Astrocyte (in vitro differentiated cells and primary cell): Measurements from ENCODE around the gene TERT. TPM values are rescaled to one million over a fixed set of nuclear protein-coding genes. Genes with fewer than 3 reads are reported as not detected.

ENCODE experiments used
- DNase-seq: peaks from one replicate; pipeline ENCODE4 v3.0.0-alpha.2; 2010; ENCODE audit warnings: low read depth
- FAIRE-seq: peaks from 2 replicates; lab custom pipeline; 2011; peaks lifted over from hg19 to GRCh38; lab: Jason Lieb, UNC
- H2AFZ ChIP-seq: 2 replicates; pipeline ENCODE4 v1.6.0; 2012; ENCODE audit warnings: low read depth, low read length, inconsistent platforms
- H3K27ac ChIP-seq: 2 replicates; pipeline ENCODE4 v1.5.1; 2011; ENCODE audit warnings: low read depth, low read length, inconsistent platforms
- H3K27me3 ChIP-seq: 2 replicates; pipeline ENCODE4 v1.6.0; 2011; ENCODE audit warnings: low read length, inconsistent platforms; ENCODE audit not compliant: insufficient read depth
- H3K36me3 ChIP-seq: 2 replicates; pipeline ENCODE4 v1.5.1; 2011; ENCODE audit warnings: low read length, inconsistent platforms; ENCODE audit not compliant: insufficient read depth
- H3K4me1 ChIP-seq: 2 replicates; pipeline ENCODE4 v1.5.1; 2011; ENCODE audit warnings: low read length, inconsistent platforms; ENCODE audit not compliant: insufficient read depth
- H3K4me2 ChIP-seq: 2 replicates; pipeline ENCODE4 v1.6.0; 2012; ENCODE audit warnings: low read length, inconsistent platforms
- H3K4me3 ChIP-seq: 2 replicates; pipeline ENCODE4 v1.5.1; 2011; ENCODE audit warnings: low read depth, mild to moderate bottlenecking, low read length, inconsistent platforms; ENCODE audit not compliant: insufficient read depth
- H3K79me2 ChIP-seq: 2 replicates; pipeline ENCODE4 v1.6.0; 2012; ENCODE audit warnings: mild to moderate bottlenecking, low read length, inconsistent platforms; ENCODE audit not compliant: insufficient read depth
- H3K9ac ChIP-seq: 2 replicates; pipeline ENCODE4 v1.6.0; 2012; ENCODE audit warnings: mild to moderate bottlenecking, low read length, inconsistent platforms
- H3K9me3 ChIP-seq: 2 replicates; pipeline ENCODE4 v1.5.1; 2012; ENCODE audit warnings: low read depth, mild to moderate bottlenecking, low read length, inconsistent platforms; ENCODE audit not compliant: insufficient read depth
- H4K20me1 ChIP-seq: 2 replicates; pipeline ENCODE4 v1.6.0; 2012; ENCODE audit warnings: low read length, inconsistent platforms; ENCODE audit not compliant: insufficient read depth
- H3K27ac Mint-ChIP-seq: one replicate; pipeline ENCODE4 v1.8.0; 2021; ENCODE audit warnings: mild to moderate bottlenecking, mixed read lengths; ENCODE audit not compliant: unreplicated experiment
- H3K27me3 Mint-ChIP-seq: one replicate; pipeline ENCODE4 v1.8.0; 2021; ENCODE audit warnings: low read depth, mixed read lengths; ENCODE audit not compliant: unreplicated experiment
- H3K36me3 Mint-ChIP-seq: one replicate; pipeline ENCODE4 v1.8.0; 2021; ENCODE audit warnings: low read depth, mixed read lengths; ENCODE audit not compliant: unreplicated experiment
- H3K4me1 Mint-ChIP-seq: one replicate; pipeline ENCODE4 v1.8.0; 2021; ENCODE audit warnings: low read depth, mixed read lengths; ENCODE audit not compliant: unreplicated experiment
- H3K4me3 Mint-ChIP-seq: one replicate; pipeline ENCODE4 v1.8.0; 2021; ENCODE audit warnings: mild to moderate bottlenecking, moderate library complexity, mixed read lengths; ENCODE audit not compliant: unreplicated experiment
- H3K9me3 Mint-ChIP-seq: one replicate; pipeline ENCODE4 v1.8.0; 2021; ENCODE audit warnings: mild to moderate bottlenecking, mixed read lengths; ENCODE audit not compliant: unreplicated experiment
- EZH2 ChIP-seq: IDR thresholded peaks from 2 replicates; pipeline ENCODE4 v1.6.1; 2012; ENCODE audit warnings: mild to moderate bottlenecking, low read length, inconsistent platforms; ENCODE audit not compliant: insufficient read depth
- total RNA-seq: library from RNA; stranded (reverse); gene quantifications from 2 replicates; pipeline ENCODE4 v1.2.1, GENCODE V29; 2021
- TF ChIP-seq, protein P1 (sequence below): IDR thresholded peaks from 2 replicates; pipeline ENCODE4 v1.5.1; 2011; ENCODE audit warnings: low read depth, mild to moderate bottlenecking, inconsistent platforms, low read length, moderate library complexity; ENCODE audit not compliant: insufficient read depth

The TERT gene
- total RNA-seq, 1 donor from 2014 or later: 0.50 TPM

DNA sequence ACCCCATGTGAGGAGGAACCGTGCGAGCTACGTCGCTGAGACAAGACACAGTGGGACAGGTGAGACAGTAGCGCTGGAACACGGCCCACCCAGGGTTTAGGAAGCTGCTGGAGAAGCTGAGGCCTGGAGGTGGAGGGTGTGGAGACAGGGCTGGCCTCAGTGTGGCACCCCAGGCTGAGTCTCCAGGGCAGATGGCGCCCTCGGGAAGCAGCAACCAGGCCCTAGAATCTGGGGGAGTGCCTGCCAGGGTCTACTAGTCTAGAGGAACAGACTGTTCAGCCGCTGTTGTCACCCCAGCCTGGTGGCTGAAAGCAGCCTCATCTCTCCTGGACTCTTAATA lies 4.6 kb upstream of the TERT start:
- Mint-ChIP-seq H3K27me3 (peaks cover 50% of the 10 kb centered on the region), H3K9me3 (peaks cover 3% of the 10 kb centered on the region), H3K27ac (no peak overlapping the region), H3K4me1 (no peaks in the 10 kb centered on the region), H3K4me3 (no peak overlapping the region), H3K36me3 (peaks cover 1% of the 10 kb centered on the region)
- H3K4me3 ChIP-seq: no peak overlapping the region
- DNase-seq (no peak), FAIRE-seq (no peak)
- H3K9ac ChIP-seq: no peak overlapping the region
- TF ChIP-seq, protein P1, sequence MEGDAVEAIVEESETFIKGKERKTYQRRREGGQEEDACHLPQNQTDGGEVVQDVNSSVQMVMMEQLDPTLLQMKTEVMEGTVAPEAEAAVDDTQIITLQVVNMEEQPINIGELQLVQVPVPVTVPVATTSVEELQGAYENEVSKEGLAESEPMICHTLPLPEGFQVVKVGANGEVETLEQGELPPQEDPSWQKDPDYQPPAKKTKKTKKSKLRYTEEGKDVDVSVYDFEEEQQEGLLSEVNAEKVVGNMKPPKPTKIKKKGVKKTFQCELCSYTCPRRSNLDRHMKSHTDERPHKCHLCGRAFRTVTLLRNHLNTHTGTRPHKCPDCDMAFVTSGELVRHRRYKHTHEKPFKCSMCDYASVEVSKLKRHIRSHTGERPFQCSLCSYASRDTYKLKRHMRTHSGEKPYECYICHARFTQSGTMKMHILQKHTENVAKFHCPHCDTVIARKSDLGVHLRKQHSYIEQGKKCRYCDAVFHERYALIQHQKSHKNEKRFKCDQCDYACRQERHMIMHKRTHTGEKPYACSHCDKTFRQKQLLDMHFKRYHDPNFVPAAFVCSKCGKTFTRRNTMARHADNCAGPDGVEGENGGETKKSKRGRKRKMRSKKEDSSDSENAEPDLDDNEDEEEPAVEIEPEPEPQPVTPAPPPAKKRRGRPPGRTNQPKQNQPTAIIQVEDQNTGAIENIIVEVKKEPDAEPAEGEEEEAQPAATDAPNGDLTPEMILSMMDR: no peak
- no peaks in the 10 kb centered on the region for H4K20me1 ChIP-seq
- H3K4me1 ChIP-seq: no peaks in the 10 kb centered on the region
- no peak overlapping the region for H3K4me2 ChIP-seq
- no peaks in the 10 kb centered on the region for H3K79me2 ChIP-seq
- peaks cover 15% of the 10 kb centered on the region for H3K27me3 ChIP-seq
- no peaks in the 10 kb centered on the region for H3K9me3 ChIP-seq
- H3K36me3 ChIP-seq: no peaks in the 10 kb centered on the region
- no peak overlapping the region for H3K27ac ChIP-seq
- H2AFZ ChIP-seq: no peak overlapping the region

DNA sequence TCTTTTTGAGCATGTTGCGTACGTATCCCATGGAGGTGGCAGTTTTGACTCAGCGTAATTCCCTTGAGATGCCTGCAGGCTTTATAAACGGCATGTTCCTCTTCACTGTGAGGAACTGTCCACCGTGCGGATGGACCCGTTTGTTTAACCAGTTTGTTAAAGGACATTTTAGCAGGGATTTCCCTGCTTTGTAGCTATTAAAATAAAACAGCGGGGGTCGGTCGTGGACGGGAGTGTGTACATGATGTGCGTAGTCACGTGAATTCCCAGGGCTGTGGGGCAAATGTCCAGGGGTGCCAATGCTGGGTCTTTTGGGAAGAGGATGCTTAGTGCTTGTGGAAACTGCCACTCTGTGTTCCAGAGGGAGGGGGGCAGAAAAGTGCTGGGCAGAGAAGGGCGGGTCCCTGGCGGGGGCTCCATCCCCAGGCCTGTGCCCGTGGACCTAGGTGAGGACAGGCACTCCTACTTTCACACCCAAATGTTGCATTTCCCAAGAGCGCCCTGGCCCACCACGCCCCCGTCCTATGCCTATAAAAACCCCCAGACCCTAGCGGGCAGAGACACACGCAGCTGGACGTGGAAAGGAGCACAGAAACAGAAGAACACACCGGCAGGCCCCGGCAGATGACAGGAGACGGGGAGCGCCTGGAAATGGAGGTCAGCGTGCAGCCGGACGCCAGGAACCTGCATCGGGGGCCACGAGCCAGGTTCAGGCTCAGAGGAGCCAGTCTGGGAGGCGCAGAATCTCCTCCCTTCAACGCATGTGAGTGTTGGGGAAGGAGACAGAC lies 4.0 kb upstream of the TERT start:
- no peak overlapping the region for H3K4me3 ChIP-seq
- H3K36me3 Mint-ChIP-seq: peaks cover 1% of the 10 kb centered on the region
- no peak overlapping the region for H3K27ac ChIP-seq
- no peaks in the 10 kb centered on the region for H3K79me2 ChIP-seq
- peaks cover 15% of the 10 kb centered on the region for H3K27me3 ChIP-seq
- FAIRE-seq (no peak), DNase-seq (no peak)
- no peak overlapping the region for H3K4me3 Mint-ChIP-seq
- no peak overlapping the region for H3K9ac ChIP-seq
- no peaks in the 10 kb centered on the region for H3K4me1 ChIP-seq
- no peak overlapping the region for H3K4me2 ChIP-seq
- peaks cover 46% of the 10 kb centered on the region for H3K27me3 Mint-ChIP-seq
- TF ChIP-seq, protein P1: no peak
- no peak for TF ChIP-seq EZH2
- no peaks in the 10 kb centered on the region for H3K36me3 ChIP-seq
- H2AFZ ChIP-seq: no peak overlapping the region
- no peak overlapping the region for H3K27ac Mint-ChIP-seq
- no peaks in the 10 kb centered on the region for H3K9me3 ChIP-seq
- no peaks in the 10 kb centered on the region for H3K4me1 Mint-ChIP-seq
- peaks cover 3% of the 10 kb centered on the region for H3K9me3 Mint-ChIP-seq
- H4K20me1 ChIP-seq: no peaks in the 10 kb centered on the region

DNA sequence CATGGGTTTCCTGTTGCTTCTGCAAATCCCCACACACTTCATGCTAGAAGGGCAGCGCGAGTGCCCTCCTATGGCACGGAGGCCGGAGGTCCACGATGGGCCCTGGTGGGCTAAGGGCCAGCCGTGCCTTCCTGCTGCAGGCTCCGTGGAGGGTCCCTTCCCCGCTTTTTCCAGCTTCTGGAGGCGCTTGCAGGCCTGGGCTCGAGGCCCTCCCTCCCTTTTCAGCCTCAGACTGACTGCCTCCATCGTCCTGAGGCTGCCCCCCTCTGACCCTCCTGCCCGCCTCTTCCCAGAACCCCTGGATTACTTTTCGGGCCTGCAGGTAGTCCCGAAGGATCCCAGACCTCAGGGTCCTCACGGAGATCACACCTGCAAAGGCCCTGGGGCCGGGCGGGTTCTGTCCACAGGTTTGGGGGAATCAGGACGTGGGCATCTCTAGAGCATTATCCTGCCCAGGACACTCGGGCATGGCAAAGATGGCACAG lies 3.2 kb upstream of the TERT start:
- Histone ChIP-seq H3K4me1 (no peaks in the 10 kb centered on the region), H2AFZ (no peak overlapping the region), H3K9ac (no peak overlapping the region), H3K27ac (no peak overlapping the region), H3K79me2 (no peaks in the 10 kb centered on the region), H4K20me1 (no peaks in the 10 kb centered on the region), H3K9me3 (no peaks in the 10 kb centered on the region), H3K4me3 (no peak overlapping the region), H3K4me2 (no peak overlapping the region), H3K36me3 (no peaks in the 10 kb centered on the region), H3K27me3 (peaks cover 12% of the 10 kb centered on the region)
- FAIRE-seq: no peak
- H3K9me3 Mint-ChIP-seq: peaks cover 3% of the 10 kb centered on the region
- peaks cover 1% of the 10 kb centered on the region for H3K36me3 Mint-ChIP-seq
- TF ChIP-seq EZH2: no peak
- H3K4me1 Mint-ChIP-seq: no peaks in the 10 kb centered on the region
- peaks cover 46% of the 10 kb centered on the region for H3K27me3 Mint-ChIP-seq
- no peak for DNase-seq
- no peak overlapping the region for H3K27ac Mint-ChIP-seq
- H3K4me3 Mint-ChIP-seq: no peak overlapping the region
